HepG2 (cell line): ENCODE data around the gene ITPK1. TPM values are rescaled to one million over a fixed set of nuclear protein-coding genes. Genes with fewer than 3 reads are reported as not detected.

Source experiments
- ARID3A ChIP-seq: IDR thresholded peaks from 2 replicates; pipeline ENCODE4 v1.6.1; 2012; ENCODE audit warnings: low read depth, low read length, improper control_type of control experiment
- DPF2 ChIP-seq: sonication (generic); formaldehyde crosslinking; IDR thresholded peaks from 2 replicates; pipeline ENCODE4 v1.4.0; 2020; ENCODE audit warnings: mild to moderate bottlenecking, low read depth, missing genetic modification reagents, borderline replicate concordance
- EP300 ChIP-seq, 3 experiments: sonication (generic) in 1 of 3; formaldehyde crosslinking in 1 of 3; IDR thresholded peaks; 2 replicates each; pipeline versions ENCODE4 v1.5.1 to v1.6.1; 2011 to 2020; ENCODE audit warnings: low read depth in 2 of 3, low read length in 2 of 3, borderline replicate concordance in 1 of 3, improper control_type of control experiment in 1 of 3, mild to moderate bottlenecking in 1 of 3, missing genetic modification reagents in 1 of 3, moderate library complexity in 1 of 3
- FOSL2 ChIP-seq: sonication (generic); formaldehyde crosslinking; IDR thresholded peaks from 2 replicates; pipeline ENCODE4 v1.4.0; 2020; ENCODE audit warnings: missing genetic modification reagents
- PBX3 ChIP-seq: sonication (generic); formaldehyde crosslinking; IDR thresholded peaks from 2 replicates; pipeline ENCODE4 v1.8.1; 2023; ENCODE audit warnings: missing genetic modification reagents, inconsistent platforms, borderline replicate concordance
- REPIN1 ChIP-seq: sonication (generic); formaldehyde crosslinking; IDR thresholded peaks from 2 replicates; pipeline ENCODE4 v1.8.0; 2022; ENCODE audit warnings: missing genetic modification reagents, low read depth, mild to moderate bottlenecking, borderline replicate concordance
- ZBTB46 ChIP-seq: sonication (generic); formaldehyde crosslinking; IDR thresholded peaks from 2 replicates; pipeline ENCODE4 v1.4.0; 2020; ENCODE audit warnings: mild to moderate bottlenecking, missing genetic modification reagents, borderline replicate concordance
- ZFP1 ChIP-seq: IDR thresholded peaks from 2 replicates; pipeline ENCODE4 v1.6.1; 2016
- ZNF629 ChIP-seq: sonication (generic); formaldehyde crosslinking; conservative IDR thresholded peaks from 2 replicates; pipeline ENCODE4 v1.5.0; 2020; ENCODE audit warnings: missing genetic modification reagents
- polyA plus RNA-seq, 8 experiments: library from polyadenylated mRNA; depleted of rRNA in 3 of 8; stranded (reverse) in 7 of 8; unstranded in 1 of 8; fragments of >200 nt; fragmentation: Illumina TruSeq in 4 of 8; extraction: Trizol in 4 of 8; gene quantifications; 2 replicates each; pipeline versions ENCODE4 v1.2.1 to v1.2.3, GENCODE V29; 2011 to 2016; ENCODE audit warnings: low read depth in 4 of 8, missing spikeins in 1 of 8, mixed read lengths in 1 of 8; ENCODE audit not compliant: insufficient read depth in 1 of 8
- total RNA-seq, 5 experiments: library from RNA; depleted of rRNA; stranded (reverse); fragments of >200 nt; fragmentation: Illumina TruSeq; extraction: Trizol; gene quantifications; 2 replicates each; pipeline ENCODE4 v1.2.3, GENCODE V29; 2016; ENCODE audit warnings: low read depth in 1 of 5
- TF ChIP-seq, protein P1 (sequence below): sonication (generic); formaldehyde crosslinking; IDR thresholded peaks from 2 replicates; pipeline ENCODE4 v1.5.1; 2020; ENCODE audit warnings: mild to moderate bottlenecking, missing genetic modification reagents, borderline replicate concordance
- TF ChIP-seq, protein P2 (sequence below): IDR thresholded peaks from 2 replicates; pipeline ENCODE4 v1.6.1; 2016; ENCODE audit warnings: mild to moderate bottlenecking
- TF ChIP-seq, protein P3 (sequence below): sonication (generic); formaldehyde crosslinking; conservative IDR thresholded peaks from 2 replicates; pipeline ENCODE4 v1.4.0; 2020; ENCODE audit warnings: mild to moderate bottlenecking, missing genetic modification reagents, moderate library complexity

The ITPK1 gene
- total and polyA plus RNA-seq, 2 of the 13 experiments (the other 11 are each of a cell fraction or from before 2014, with no cell fraction given) = 20.5 to 47.5 TPM

- TF ChIP-seq, protein P1, sequence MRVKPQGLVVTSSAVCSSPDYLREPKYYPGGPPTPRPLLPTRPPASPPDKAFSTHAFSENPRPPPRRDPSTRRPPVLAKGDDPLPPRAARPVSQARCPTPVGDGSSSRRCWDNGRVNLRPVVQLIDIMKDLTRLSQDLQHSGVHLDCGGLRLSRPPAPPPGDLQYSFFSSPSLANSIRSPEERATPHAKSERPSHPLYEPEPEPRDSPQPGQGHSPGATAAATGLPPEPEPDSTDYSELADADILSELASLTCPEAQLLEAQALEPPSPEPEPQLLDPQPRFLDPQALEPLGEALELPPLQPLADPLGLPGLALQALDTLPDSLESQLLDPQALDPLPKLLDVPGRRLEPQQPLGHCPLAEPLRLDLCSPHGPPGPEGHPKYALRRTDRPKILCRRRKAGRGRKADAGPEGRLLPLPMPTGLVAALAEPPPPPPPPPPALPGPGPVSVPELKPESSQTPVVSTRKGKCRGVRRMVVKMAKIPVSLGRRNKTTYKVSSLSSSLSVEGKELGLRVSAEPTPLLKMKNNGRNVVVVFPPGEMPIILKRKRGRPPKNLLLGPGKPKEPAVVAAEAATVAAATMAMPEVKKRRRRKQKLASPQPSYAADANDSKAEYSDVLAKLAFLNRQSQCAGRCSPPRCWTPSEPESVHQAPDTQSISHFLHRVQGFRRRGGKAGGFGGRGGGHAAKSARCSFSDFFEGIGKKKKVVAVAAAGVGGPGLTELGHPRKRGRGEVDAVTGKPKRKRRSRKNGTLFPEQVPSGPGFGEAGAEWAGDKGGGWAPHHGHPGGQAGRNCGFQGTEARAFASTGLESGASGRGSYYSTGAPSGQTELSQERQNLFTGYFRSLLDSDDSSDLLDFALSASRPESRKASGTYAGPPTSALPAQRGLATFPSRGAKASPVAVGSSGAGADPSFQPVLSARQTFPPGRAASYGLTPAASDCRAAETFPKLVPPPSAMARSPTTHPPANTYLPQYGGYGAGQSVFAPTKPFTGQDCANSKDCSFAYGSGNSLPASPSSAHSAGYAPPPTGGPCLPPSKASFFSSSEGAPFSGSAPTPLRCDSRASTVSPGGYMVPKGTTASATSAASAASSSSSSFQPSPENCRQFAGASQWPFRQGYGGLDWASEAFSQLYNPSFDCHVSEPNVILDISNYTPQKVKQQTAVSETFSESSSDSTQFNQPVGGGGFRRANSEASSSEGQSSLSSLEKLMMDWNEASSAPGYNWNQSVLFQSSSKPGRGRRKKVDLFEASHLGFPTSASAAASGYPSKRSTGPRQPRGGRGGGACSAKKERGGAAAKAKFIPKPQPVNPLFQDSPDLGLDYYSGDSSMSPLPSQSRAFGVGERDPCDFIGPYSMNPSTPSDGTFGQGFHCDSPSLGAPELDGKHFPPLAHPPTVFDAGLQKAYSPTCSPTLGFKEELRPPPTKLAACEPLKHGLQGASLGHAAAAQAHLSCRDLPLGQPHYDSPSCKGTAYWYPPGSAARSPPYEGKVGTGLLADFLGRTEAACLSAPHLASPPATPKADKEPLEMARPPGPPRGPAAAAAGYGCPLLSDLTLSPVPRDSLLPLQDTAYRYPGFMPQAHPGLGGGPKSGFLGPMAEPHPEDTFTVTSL = peak; percentile 33; the same call in 1 of the 2 replicates
- TF ChIP-seq ARID3A = no peak
- TF ChIP-seq EP300 (IDR thresholded peaks at IDR 0.05; ENCODE audit: low read depth in 2 of 2, low read length in 2 of 2) = peak in 1 of 2 experiments; percentile 74; a peak in 1 of 4 replicates
- no peak; the same call in 1 of the 2 replicates for TF ChIP-seq EP300 (CRISPR knock-in tag; IDR thresholded peaks at IDR 0.05; ENCODE audit: borderline replicate concordance)
- TF ChIP-seq PBX3 = no peak
- peak; percentile 20; the same call in 1 of the 2 replicates for TF ChIP-seq REPIN1 (CRISPR knock-in tag)
- no peak for TF ChIP-seq ZFP1 (CRISPR knock-in tag)
- peak; percentile 75; the same call in 1 of the 2 replicates for TF ChIP-seq DPF2
- TF ChIP-seq, protein P2, sequence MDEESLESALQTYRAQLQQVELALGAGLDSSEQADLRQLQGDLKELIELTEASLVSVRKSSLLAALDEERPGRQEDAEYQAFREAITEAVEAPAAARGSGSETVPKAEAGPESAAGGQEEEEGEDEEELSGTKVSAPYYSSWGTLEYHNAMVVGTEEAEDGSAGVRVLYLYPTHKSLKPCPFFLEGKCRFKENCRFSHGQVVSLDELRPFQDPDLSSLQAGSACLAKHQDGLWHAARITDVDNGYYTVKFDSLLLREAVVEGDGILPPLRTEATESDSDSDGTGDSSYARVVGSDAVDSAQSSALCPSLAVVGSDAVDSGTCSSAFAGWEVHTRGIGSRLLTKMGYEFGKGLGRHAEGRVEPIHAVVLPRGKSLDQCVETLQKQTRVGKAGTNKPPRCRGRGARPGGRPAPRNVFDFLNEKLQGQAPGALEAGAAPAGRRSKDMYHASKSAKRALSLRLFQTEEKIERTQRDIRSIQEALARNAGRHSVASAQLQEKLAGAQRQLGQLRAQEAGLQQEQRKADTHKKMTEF (CRISPR knock-in tag) = 0 out of 2 replicates have a peak, but pooled peaks have one; percentile 33
- TF ChIP-seq ZBTB46 = no peak
- TF ChIP-seq, protein P3, sequence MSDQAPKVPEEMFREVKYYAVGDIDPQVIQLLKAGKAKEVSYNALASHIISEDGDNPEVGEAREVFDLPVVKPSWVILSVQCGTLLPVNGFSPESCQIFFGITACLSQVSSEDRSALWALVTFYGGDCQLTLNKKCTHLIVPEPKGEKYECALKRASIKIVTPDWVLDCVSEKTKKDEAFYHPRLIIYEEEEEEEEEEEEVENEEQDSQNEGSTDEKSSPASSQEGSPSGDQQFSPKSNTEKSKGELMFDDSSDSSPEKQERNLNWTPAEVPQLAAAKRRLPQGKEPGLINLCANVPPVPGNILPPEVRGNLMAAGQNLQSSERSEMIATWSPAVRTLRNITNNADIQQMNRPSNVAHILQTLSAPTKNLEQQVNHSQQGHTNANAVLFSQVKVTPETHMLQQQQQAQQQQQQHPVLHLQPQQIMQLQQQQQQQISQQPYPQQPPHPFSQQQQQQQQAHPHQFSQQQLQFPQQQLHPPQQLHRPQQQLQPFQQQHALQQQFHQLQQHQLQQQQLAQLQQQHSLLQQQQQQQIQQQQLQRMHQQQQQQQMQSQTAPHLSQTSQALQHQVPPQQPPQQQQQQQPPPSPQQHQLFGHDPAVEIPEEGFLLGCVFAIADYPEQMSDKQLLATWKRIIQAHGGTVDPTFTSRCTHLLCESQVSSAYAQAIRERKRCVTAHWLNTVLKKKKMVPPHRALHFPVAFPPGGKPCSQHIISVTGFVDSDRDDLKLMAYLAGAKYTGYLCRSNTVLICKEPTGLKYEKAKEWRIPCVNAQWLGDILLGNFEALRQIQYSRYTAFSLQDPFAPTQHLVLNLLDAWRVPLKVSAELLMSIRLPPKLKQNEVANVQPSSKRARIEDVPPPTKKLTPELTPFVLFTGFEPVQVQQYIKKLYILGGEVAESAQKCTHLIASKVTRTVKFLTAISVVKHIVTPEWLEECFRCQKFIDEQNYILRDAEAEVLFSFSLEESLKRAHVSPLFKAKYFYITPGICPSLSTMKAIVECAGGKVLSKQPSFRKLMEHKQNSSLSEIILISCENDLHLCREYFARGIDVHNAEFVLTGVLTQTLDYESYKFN (CRISPR knock-in tag) = peak; percentile 50
- TF ChIP-seq ZNF629 = peak; percentile 99
- peak; percentile 40 for TF ChIP-seq FOSL2
These were observed 210.1 kb downstream of the ITPK1 start (continued) for GRCh38 chr14:92905667-92906066.
